Measurements from ENCODE around the gene ABCD3.

The ABCD3 gene

GRCh38 chr1:94522304-94522703 is 104.1 kb downstream of the ABCD3 start:
- in situ Hi-C loops (cut with MboI; ENCODE audit: low sequenced_read_pairs), result loop anchor here (5.0 to 25.0 kb wide), 2 partner anchors 280 to 515 kb away; no protein-coding TSS in a partner anchor

GRCh38 chr1:94524531-94524930 is 106.3 kb downstream of the ABCD3 start:
- in situ Hi-C loops (cut with MboI; ENCODE audit: low sequenced_read_pairs), result loop anchor here (5.0 to 25.0 kb wide), 2 partner anchors 278 to 513 kb away; no protein-coding TSS in a partner anchor

- in situ Hi-C loops (cut with MboI; ENCODE audit: low sequenced_read_pairs), result no loop called here
Measured at GRCh38 chr1:94526152-94526980, 108.2 kb downstream of the ABCD3 start.

GRCh38 chr1:94527447-94528031 is 109.3 kb downstream of the ABCD3 start:
- in situ Hi-C loops (cut with MboI; ENCODE audit: low sequenced_read_pairs), result no loop called here

GRCh38 chr1:94528299-94528698 is 110.1 kb downstream of the ABCD3 start:
- in situ Hi-C loops (cut with MboI; ENCODE audit: low sequenced_read_pairs), result no loop called here

- in situ Hi-C loops (cut with MboI; ENCODE audit: low sequenced_read_pairs), result no loop called here
Measured at GRCh38 chr1:94528826-94529225, 110.6 kb downstream of the ABCD3 start.

- in situ Hi-C loops (cut with MboI; ENCODE audit: low sequenced_read_pairs), result no loop called here
Measured at GRCh38 chr1:94529416-94529815, 111.2 kb downstream of the ABCD3 start.

- in situ Hi-C loops (cut with MboI; ENCODE audit: low sequenced_read_pairs), result no loop called here
Measured at GRCh38 chr1:94530373-94530878, 112.2 kb downstream of the ABCD3 start.

GRCh38 chr1:94531664-94532063 is 113.5 kb downstream of the ABCD3 start:
- in situ Hi-C loops (cut with MboI; ENCODE audit: low sequenced_read_pairs), result no loop called here

GRCh38 chr1:94532077-94532476 is 113.9 kb downstream of the ABCD3 start:
- in situ Hi-C loops (cut with MboI; ENCODE audit: low sequenced_read_pairs), result no loop called here

GRCh38 chr1:94535095-94535494 is 116.9 kb downstream of the ABCD3 start:
- in situ Hi-C loops (cut with MboI; ENCODE audit: low sequenced_read_pairs), result no loop called here

GRCh38 chr1:94535879-94536278 is 117.7 kb downstream of the ABCD3 start:
- in situ Hi-C loops (cut with MboI; ENCODE audit: low sequenced_read_pairs), result no loop called here

GRCh38 chr1:94537254-94537653 is 119.1 kb downstream of the ABCD3 start:
- in situ Hi-C loops (cut with MboI; ENCODE audit: low sequenced_read_pairs), result no loop called here

- in situ Hi-C loops (cut with MboI; ENCODE audit: low sequenced_read_pairs), result no loop called here
Measured at GRCh38 chr1:94538243-94538827, 120.1 kb downstream of the ABCD3 start.

- in situ Hi-C loops (cut with MboI; ENCODE audit: low sequenced_read_pairs), result no loop called here
Measured at GRCh38 chr1:94539496-94539895, 121.3 kb downstream of the ABCD3 start.

GRCh38 chr1:94540440-94541245 is 122.5 kb downstream of the ABCD3 start:
- in situ Hi-C loops (cut with MboI; ENCODE audit: low sequenced_read_pairs), result no loop called here

- in situ Hi-C loops (cut with MboI; ENCODE audit: low sequenced_read_pairs), result no loop called here
Measured at GRCh38 chr1:94541246-94542087, 123.3 kb downstream of the ABCD3 start, which contains the start of gene F3. Gene F3 (minus strand): TSS chr1:94541759. CDS start chr1:94541636, 123 bp downstream.

GRCh38 chr1:94542088-94542870 is 124.1 kb downstream of the ABCD3 start:
- in situ Hi-C loops (cut with MboI; ENCODE audit: low sequenced_read_pairs), result no loop called here

- in situ Hi-C loops (cut with MboI; ENCODE audit: low sequenced_read_pairs), result no loop called here
Measured at GRCh38 chr1:94543001-94543400, 124.8 kb downstream of the ABCD3 start.

All from HL-60/S4 treated with phorbol 12-myristate 13-acetate at 8.2 ng/mL for 4 days and 3 days (cell line).